SH-SY5Y (cell line): ENCODE data around the gene ADH1C.

Experiments
- GATA2 ChIP-seq: IDR thresholded peaks from 2 replicates; pipeline ENCODE4 v1.6.1; 2011; ENCODE audit warnings: mild to moderate bottlenecking, low read depth, low read length
- GATA3 ChIP-seq: IDR thresholded peaks from 2 replicates; pipeline ENCODE4 v1.6.1; 2011; ENCODE audit warnings: low read depth, mild to moderate bottlenecking, low read length, moderate library complexity

- TF ChIP-seq GATA2 (no peak), GATA3 (no peak)
Measured at GRCh38 chr4:99361899-99362275, 9.3 kb upstream of the ADH1C start.
